Fibroblast of mammary gland (primary cell): ENCODE measurements around the gene OR6K3.

Source experiments
- DNase-seq: peaks from one replicate; pipeline ENCODE4 v3.0.0-alpha.2; 2010; ENCODE audit warnings: low read depth
- H3K4me3 ChIP-seq: 2 replicates; pipeline ENCODE4 v1.5.1; 2011; ENCODE audit warnings: low read depth, mild to moderate bottlenecking, low read length, moderate library complexity; ENCODE audit not compliant: control insufficient read depth
- TF ChIP-seq, protein P1 (sequence below): conservative IDR thresholded peaks from 2 replicates; pipeline ENCODE4 v1.5.1; 2011; ENCODE audit warnings: low read depth, low read length, inconsistent platforms; ENCODE audit not compliant: control insufficient read depth, insufficient read depth

The OR6K3 gene, protein sequence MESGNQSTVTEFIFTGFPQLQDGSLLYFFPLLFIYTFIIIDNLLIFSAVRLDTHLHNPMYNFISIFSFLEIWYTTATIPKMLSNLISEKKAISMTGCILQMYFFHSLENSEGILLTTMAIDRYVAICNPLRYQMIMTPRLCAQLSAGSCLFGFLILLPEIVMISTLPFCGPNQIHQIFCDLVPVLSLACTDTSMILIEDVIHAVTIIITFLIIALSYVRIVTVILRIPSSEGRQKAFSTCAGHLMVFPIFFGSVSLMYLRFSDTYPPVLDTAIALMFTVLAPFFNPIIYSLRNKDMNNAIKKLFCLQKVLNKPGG

DNA sequence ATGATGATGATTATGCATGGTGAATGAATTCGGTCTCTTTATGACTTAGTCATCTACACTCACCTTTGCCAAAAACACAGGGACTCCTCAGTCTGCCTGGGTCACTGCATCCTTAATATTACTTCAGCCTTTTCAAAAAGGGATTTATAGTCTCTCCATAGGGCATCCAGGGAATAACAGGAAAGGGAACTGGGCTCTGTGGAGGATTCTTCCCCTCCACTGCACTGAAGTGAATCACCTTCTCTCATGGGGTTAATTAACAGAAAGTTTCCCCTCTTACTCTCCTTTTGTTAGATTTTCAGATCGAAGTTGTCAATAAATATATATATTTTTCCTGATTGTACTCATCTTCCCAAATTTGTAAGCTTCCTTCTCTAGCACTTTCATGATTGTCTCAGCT, at the start of gene OR6K3:
Gene OR6K3, minus strand, starts transcription at position 101 of the 400 bp plus-strand sequence. CDS start 2,605 bp downstream, outside the sequence.
- no peak within 1 kb of the TSS for H3K4me3 ChIP-seq
- TF ChIP-seq, protein P1, sequence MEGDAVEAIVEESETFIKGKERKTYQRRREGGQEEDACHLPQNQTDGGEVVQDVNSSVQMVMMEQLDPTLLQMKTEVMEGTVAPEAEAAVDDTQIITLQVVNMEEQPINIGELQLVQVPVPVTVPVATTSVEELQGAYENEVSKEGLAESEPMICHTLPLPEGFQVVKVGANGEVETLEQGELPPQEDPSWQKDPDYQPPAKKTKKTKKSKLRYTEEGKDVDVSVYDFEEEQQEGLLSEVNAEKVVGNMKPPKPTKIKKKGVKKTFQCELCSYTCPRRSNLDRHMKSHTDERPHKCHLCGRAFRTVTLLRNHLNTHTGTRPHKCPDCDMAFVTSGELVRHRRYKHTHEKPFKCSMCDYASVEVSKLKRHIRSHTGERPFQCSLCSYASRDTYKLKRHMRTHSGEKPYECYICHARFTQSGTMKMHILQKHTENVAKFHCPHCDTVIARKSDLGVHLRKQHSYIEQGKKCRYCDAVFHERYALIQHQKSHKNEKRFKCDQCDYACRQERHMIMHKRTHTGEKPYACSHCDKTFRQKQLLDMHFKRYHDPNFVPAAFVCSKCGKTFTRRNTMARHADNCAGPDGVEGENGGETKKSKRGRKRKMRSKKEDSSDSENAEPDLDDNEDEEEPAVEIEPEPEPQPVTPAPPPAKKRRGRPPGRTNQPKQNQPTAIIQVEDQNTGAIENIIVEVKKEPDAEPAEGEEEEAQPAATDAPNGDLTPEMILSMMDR: no peak

DNA sequence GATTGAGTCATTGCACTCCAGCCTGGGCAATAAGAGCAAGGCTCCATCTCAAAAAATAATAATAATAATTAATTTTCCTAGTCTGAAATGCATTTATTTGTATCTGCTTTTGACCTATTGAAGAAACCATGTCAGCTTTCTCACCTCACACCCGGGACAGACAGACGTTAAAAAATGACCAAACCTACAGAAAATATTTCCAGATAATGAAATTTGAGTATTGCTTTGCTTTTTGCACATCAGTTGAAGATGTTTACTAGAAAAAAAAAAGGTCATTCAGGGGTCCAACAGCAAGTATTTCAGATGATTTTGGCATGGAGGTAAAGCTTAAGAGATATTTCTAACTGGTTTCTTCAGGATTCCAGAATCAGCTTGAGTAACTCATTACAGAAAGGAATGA, 33.9 kb upstream of the OR6K3 start, which contains the start of gene OR6K6:
Gene OR6K6, plus strand, starts transcription at position 301 of the 400 bp plus-strand sequence. CDS start 168 bp downstream, outside the sequence.
- H3K4me3 ChIP-seq: no peak within 1 kb of the TSS
- DNase-seq: no peak
- TF ChIP-seq, protein P1: no peak

More for the DNA sequence above, at the start of gene OR6K3:
- no peak for DNase-seq

DNA sequence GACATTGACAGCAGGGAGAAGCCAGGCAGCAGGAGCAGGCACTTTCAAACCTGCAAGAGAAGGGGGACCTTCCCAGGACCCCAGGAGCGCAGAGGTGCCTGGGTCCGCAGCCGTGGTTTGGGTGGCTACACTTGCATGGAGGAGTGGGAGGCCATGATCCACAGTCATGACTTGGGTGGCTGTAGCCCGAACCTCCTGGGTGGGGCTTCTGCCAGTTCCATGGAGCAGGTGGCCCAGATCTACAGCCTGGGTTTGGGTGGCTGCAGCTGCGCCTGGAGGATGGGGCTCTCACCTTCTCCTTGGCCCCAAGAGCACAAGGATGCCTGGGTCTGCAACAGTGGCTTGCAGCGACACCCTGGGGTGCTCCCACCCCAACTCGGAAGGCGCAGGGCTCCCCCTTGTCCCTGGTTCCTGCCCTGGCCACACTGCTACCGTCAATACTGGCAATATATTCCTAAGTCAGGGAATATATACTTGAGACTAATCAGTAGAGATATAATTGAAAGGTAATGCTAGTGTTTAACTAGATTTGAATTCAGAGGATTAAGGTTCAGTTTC, 31.7 kb upstream of the OR6K3 start:
- no peak overlapping the region for H3K4me3 ChIP-seq
- no peak for DNase-seq
- TF ChIP-seq, protein P1: no peak

DNA sequence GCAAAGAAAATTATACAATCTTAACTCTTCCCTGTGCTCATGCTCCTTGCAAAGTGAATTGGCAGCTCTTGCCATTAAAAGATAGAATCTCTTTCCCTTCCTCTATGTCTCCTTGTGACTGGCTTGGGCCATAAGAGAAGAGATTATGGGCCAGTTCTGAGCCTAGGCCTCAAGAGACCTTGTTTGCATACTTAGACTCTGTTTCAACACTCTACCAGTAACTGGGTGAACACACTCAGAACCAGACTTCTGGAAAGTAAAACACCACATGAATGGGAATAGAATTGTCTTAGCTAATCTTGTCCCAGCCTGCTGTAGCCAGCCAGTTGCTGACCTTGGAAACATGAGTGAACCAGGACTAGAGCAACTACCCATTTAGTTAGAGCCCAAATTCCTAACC, 15.3 kb upstream of the OR6K3 start:
- TF ChIP-seq, protein P1: no peak
- H3K4me3 ChIP-seq: no peak overlapping the region
- no peak for DNase-seq

DNA sequence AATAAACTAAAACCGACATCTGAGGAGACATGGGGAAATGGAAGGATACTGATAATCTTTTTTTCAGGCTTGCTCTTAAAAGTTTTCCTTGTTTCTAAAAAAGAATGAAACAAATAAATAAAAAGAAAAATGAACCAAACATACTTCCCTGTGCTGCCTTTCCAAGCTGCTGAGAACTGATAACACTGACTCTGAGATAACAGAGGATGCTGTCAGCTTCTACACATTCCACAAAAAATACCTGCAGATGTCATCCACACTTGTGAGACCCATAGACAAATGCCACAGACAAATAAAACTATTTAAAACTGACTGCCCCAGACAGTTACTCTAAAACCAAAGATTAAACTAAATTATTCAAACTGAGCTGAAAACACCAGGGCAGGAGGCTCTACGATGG, 12.0 kb upstream of the OR6K3 start:
- DNase-seq: no peak
- no peak overlapping the region for H3K4me3 ChIP-seq
- TF ChIP-seq, protein P1: no peak

DNA sequence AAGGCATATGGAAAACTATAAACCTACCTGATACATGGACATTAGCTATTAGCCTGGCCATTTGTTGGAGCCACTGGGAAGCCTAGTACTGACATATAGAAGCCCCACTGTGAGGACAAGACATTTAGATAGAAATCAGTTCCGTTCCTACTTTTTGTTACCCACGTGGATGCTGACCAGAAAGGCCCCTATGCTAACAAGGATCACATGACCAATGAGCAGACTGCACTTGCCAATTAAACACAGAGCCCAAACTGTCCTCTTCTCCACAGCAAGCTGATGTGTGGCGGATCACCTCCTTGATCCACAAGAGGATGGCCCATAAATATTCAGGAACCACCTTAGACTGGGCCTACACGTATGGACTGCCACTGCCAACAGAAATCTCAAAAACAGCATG, 11.2 kb upstream of the OR6K3 start:
- no peak overlapping the region for H3K4me3 ChIP-seq
- DNase-seq: no peak
- TF ChIP-seq, protein P1: no peak

DNA sequence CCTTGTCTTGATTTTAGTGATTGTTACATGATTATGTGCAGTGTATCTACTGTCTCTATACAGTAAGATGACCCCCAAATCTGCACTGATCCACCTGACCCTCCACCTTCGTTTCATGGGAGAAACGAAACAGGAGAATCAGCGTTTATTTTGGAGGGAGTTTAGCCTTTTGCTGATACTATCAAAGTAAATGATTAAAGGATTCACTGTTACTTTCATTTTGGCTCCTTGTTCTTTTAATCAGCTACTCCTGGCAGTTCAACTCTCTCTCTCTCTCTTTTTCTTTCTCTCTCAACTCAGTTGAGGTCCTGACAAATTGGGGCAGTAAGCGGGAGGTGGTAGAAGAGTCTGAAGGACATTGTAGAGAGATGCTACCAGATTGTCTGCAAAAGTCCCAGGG, 9.9 kb upstream of the OR6K3 start:
- DNase-seq: no peak
- TF ChIP-seq, protein P1: no peak
- H3K4me3 ChIP-seq: no peak overlapping the region
